BLaER1 treated with 17β-estradiol and CSF1 and Interleukin-3, amounts not matched to agents 10 nM and 100 nM (cell line): Measurements from ENCODE around the gene TBC1D9.
A peak's percentile ranks its signal among the peaks of the same experiment; 100 is the strongest.

ENCODE experiments used
- H3K27ac ChIP-seq, 11 experiments: shearing (Covaris generic); formaldehyde crosslinking; 2 replicates each; pipeline ENCODE4 v1.8.1; 2022
- H3K27me3 ChIP-seq, 11 experiments: shearing (Covaris generic); formaldehyde crosslinking; 2 replicates each; pipeline ENCODE4 v1.8.1; 2022
- H3K36me3 ChIP-seq, 11 experiments: shearing (Covaris generic); formaldehyde crosslinking; 2 replicates each; pipeline ENCODE4 v1.8.1; 2022
- H3K4me1 ChIP-seq, 10 experiments: shearing (Covaris generic); formaldehyde crosslinking; 2 replicates each; pipeline ENCODE4 v1.8.1; 2022
- H3K4me2 ChIP-seq, 11 experiments: shearing (Covaris generic); formaldehyde crosslinking; 2 replicates each; pipeline ENCODE4 v1.8.1; 2022
- H3K4me3 ChIP-seq, 10 experiments: shearing (Covaris generic); formaldehyde crosslinking; 2 replicates each; pipeline ENCODE4 v1.8.1; 2022
- H3K9ac ChIP-seq, 11 experiments: shearing (Covaris generic); formaldehyde crosslinking; 2 replicates each; pipeline ENCODE4 v1.8.1; 2022
- H3K9me3 ChIP-seq, 11 experiments: shearing (Covaris generic); formaldehyde crosslinking; replicated peaks in 1 of 11; 2 replicates each; pipeline ENCODE4 v1.8.1; 2022
- H4K20me1 ChIP-seq, 11 experiments: shearing (Covaris generic); formaldehyde crosslinking; 2 replicates each; pipeline ENCODE4 v1.8.1; 2022
- Cebpa-rat ChIP-seq, 11 experiments: shearing (Covaris generic); IDR thresholded peaks; 2 replicates each; pipeline ENCODE4 v1.8.1; 2022

TBC1D9 gene

GRCh38 chr4:140725556-140725955, 30.6 kb downstream of the TBC1D9 start:
- Histone ChIP-seq H3K27ac (no peak overlapping the region), H3K27me3 (no peaks in the 10 kb centered on the region), H4K20me1 (peaks cover 0 to 37% (median 0%) of the 10 kb centered on the region in 11 experiments; a peak in 2 of 22 replicates), H3K36me3 (no peaks in the 10 kb centered on the region), H3K9me3 (no peaks in the 10 kb centered on the region; a peak in 1 of 22 replicates), H3K4me2 (no peak overlapping the region), H3K4me1 (peaks cover 8 to 38% (median 10%) of the 10 kb centered on the region in 10 experiments; a peak in 18 of 20 replicates), H3K4me3 (no peak overlapping the region), H3K9ac (no peak overlapping the region)
- TF ChIP-seq Cebpa-rat (IDR thresholded peaks at IDR 0.05) = no peak

GRCh38 chr4:140724760-140725159, 31.4 kb downstream of the TBC1D9 start:
- Histone ChIP-seq H3K27ac (no peak overlapping the region), H3K4me1 (peaks cover 11 to 46% (median 16%) of the 10 kb centered on the region in 10 experiments; a peak in 18 of 20 replicates), H3K36me3 (no peaks in the 10 kb centered on the region), H3K4me2 (no peak overlapping the region), H4K20me1 (peaks cover 0 to 37% (median 0%) of the 10 kb centered on the region in 11 experiments; a peak in 2 of 22 replicates), H3K9ac (no peak overlapping the region), H3K27me3 (no peaks in the 10 kb centered on the region), H3K4me3 (no peak overlapping the region), H3K9me3 (no peaks in the 10 kb centered on the region; a peak in 1 of 22 replicates)
- TF ChIP-seq Cebpa-rat (IDR thresholded peaks at IDR 0.05) = no peak

- peaks cover 11 to 56% (median 24%) of the 10 kb centered on the region in 10 experiments; a peak in 18 of 20 replicates for H3K4me1 ChIP-seq
- TF ChIP-seq Cebpa-rat (IDR thresholded peaks at IDR 0.05) = no peak
These were observed 35.5 kb downstream of the TBC1D9 start for GRCh38 chr4:140720387-140721304.

GRCh38 chr4:140719686-140720085, 36.5 kb downstream of the TBC1D9 start:
- Histone ChIP-seq H3K4me1 (peaks cover 11 to 56% (median 24%) of the 10 kb centered on the region in 10 experiments; a peak in 18 of 20 replicates), H4K20me1 (peaks cover 0 to 28% (median 0%) of the 10 kb centered on the region in 11 experiments; a peak in 1 of 22 replicates), H3K9me3 (no peaks in the 10 kb centered on the region; a peak in 1 of 22 replicates), H3K4me2 (peak overlapping the region in 5 of 11 experiments; percentile 6 to 87 (median 80); a peak in 8 of 22 replicates), H3K27me3 (no peaks in the 10 kb centered on the region), H3K27ac (peak overlapping the region in 3 of 11 experiments; percentile 5 to 77 (median 75); a peak in 4 of 22 replicates), H3K4me3 (no peak overlapping the region), H3K36me3 (no peaks in the 10 kb centered on the region), H3K9ac (no peak overlapping the region)
- no peak for TF ChIP-seq Cebpa-rat (IDR thresholded peaks at IDR 0.05)

More at GRCh38 chr4:140720387-140721304, 35.5 kb downstream of the TBC1D9 start:
- peak overlapping the region in 6 of 11 experiments; percentile 0 to 66 (median 54); a peak in 6 of 22 replicates for H3K9ac ChIP-seq
- peak overlapping the region in 1 of 10 experiments; percentile 2; a peak in 1 of 20 replicates for H3K4me3 ChIP-seq
- H3K4me2 ChIP-seq = peak overlapping the region; percentile 41 to 87 (median 63)
- H3K27ac ChIP-seq = peak overlapping the region in 8 of 11 experiments; percentile 44 to 79 (median 61); a peak in 14 of 22 replicates
- no peaks in the 10 kb centered on the region; a peak in 1 of 22 replicates for H3K9me3 ChIP-seq
- no peaks in the 10 kb centered on the region for H3K27me3 ChIP-seq
- H3K36me3 ChIP-seq = no peaks in the 10 kb centered on the region
- peaks cover 0 to 27% (median 0%) of the 10 kb centered on the region in 11 experiments; a peak in 1 of 22 replicates for H4K20me1 ChIP-seq

- Histone ChIP-seq H3K4me3 (no peak overlapping the region), H3K9me3 (no peaks in the 10 kb centered on the region; a peak in 1 of 22 replicates), H3K27me3 (no peaks in the 10 kb centered on the region), H4K20me1 (peaks cover 0 to 28% (median 0%) of the 10 kb centered on the region in 11 experiments; a peak in 1 of 22 replicates), H3K36me3 (no peaks in the 10 kb centered on the region), H3K4me2 (peak overlapping the region in 5 of 11 experiments; percentile 6 to 87 (median 80); a peak in 9 of 22 replicates), H3K4me1 (peaks cover 11 to 56% (median 24%) of the 10 kb centered on the region in 10 experiments; a peak in 18 of 20 replicates), H3K9ac (peak overlapping the region in 4 of 11 experiments; percentile 22 to 62 (median 37); a peak in 7 of 22 replicates), H3K27ac (peak overlapping the region in 5 of 11 experiments; percentile 56 to 77 (median 73); a peak in 8 of 22 replicates)
- no peak for TF ChIP-seq Cebpa-rat (IDR thresholded peaks at IDR 0.05)
These were observed 37.2 kb downstream of the TBC1D9 start for GRCh38 chr4:140719022-140719421.

GRCh38 chr4:140718241-140718952, 37.8 kb downstream of the TBC1D9 start:
- H3K4me1 ChIP-seq = peaks cover 11 to 56% (median 24%) of the 10 kb centered on the region in 10 experiments; a peak in 18 of 20 replicates
- no peak overlapping the region for H3K4me3 ChIP-seq
- H3K4me2 ChIP-seq = peak overlapping the region in 5 of 11 experiments; percentile 6 to 87 (median 80); a peak in 9 of 22 replicates
- H3K9me3 ChIP-seq = no peaks in the 10 kb centered on the region; a peak in 1 of 22 replicates
- H3K36me3 ChIP-seq = no peaks in the 10 kb centered on the region
- no peaks in the 10 kb centered on the region for H3K27me3 ChIP-seq
- H4K20me1 ChIP-seq = peaks cover 0 to 28% (median 0%) of the 10 kb centered on the region in 11 experiments; a peak in 1 of 22 replicates
- peak overlapping the region in 5 of 11 experiments; percentile 56 to 77 (median 73); a peak in 9 of 22 replicates for H3K27ac ChIP-seq
- TF ChIP-seq Cebpa-rat (IDR thresholded peaks at IDR 0.05) = no peak
- H3K9ac ChIP-seq = peak overlapping the region in 4 of 11 experiments; percentile 22 to 62 (median 37); a peak in 7 of 22 replicates

GRCh38 chr4:140717313-140717712, 38.9 kb downstream of the TBC1D9 start:
- no peaks in the 10 kb centered on the region for H3K36me3 ChIP-seq

GRCh38 chr4:140715119-140715518, 41.1 kb downstream of the TBC1D9 start:
- Histone ChIP-seq H3K4me3 (no peak overlapping the region), H3K4me1 (peaks cover 0 to 41% (median 14%) of the 10 kb centered on the region in 10 experiments; a peak in 11 of 20 replicates), H3K4me2 (no peak overlapping the region), H3K27me3 (no peaks in the 10 kb centered on the region), H3K9ac (no peak overlapping the region), H3K9me3 (peaks cover 0 to 2% (median 0%) of the 10 kb centered on the region in 11 experiments; a peak in 2 of 22 replicates), H3K36me3 (no peaks in the 10 kb centered on the region), H4K20me1 (peaks cover 0 to 33% (median 0%) of the 10 kb centered on the region in 11 experiments; a peak in 1 of 22 replicates), H3K27ac (no peak overlapping the region)
- no peak for TF ChIP-seq Cebpa-rat (IDR thresholded peaks at IDR 0.05)

More at GRCh38 chr4:140717313-140717712, 38.9 kb downstream of the TBC1D9 start:
- H3K9ac ChIP-seq = no peak overlapping the region
- peak overlapping the region in 3 of 11 experiments; percentile 8 to 49 (median 34); a peak in 6 of 22 replicates for H3K4me2 ChIP-seq
- H3K27me3 ChIP-seq = no peaks in the 10 kb centered on the region
- H3K4me1 ChIP-seq = peaks cover 11 to 56% (median 24%) of the 10 kb centered on the region in 10 experiments; a peak in 18 of 20 replicates
- H3K4me3 ChIP-seq = no peak overlapping the region
- no peak for TF ChIP-seq Cebpa-rat (IDR thresholded peaks at IDR 0.05)
- H3K9me3 ChIP-seq = no peaks in the 10 kb centered on the region
- peaks cover 0 to 28% (median 0%) of the 10 kb centered on the region in 11 experiments; a peak in 1 of 22 replicates for H4K20me1 ChIP-seq
- H3K27ac ChIP-seq = peak overlapping the region in 2 of 11 experiments; percentile 73 to 77; a peak in 4 of 22 replicates
